GM23338 (cell line): Measurements from ENCODE around the gene RIPK4. TPM values are rescaled to one million over a fixed set of nuclear protein-coding genes. Genes with fewer than 3 reads are reported as not detected.

Experiments
- CREB1 ChIP-seq: fragments of 250-450 bp; sonication (Bioruptor Pico); IDR thresholded peaks from 2 replicates; pipeline ENCODE4 v1.5.0; 2020; ENCODE audit warnings: low read depth, mild to moderate bottlenecking, moderate library complexity
- EZH2 ChIP-seq: fragments of 200-600 bp; sonication (generic); IDR thresholded peaks from one replicate; pipeline ENCODE4 v1.8.0; 2017; ENCODE audit warnings: antibody characterized with exemption, mild to moderate bottlenecking, low read depth; ENCODE audit not compliant: unreplicated experiment
- JUNB ChIP-seq: IDR thresholded peaks from one replicate; pipeline ENCODE4 v1.6.1; 2016; ENCODE audit warnings: antibody characterized with exemption; ENCODE audit not compliant: unreplicated experiment
- STAT1 ChIP-seq: IDR thresholded peaks from one replicate; pipeline ENCODE4 v1.6.1; 2016; ENCODE audit warnings: antibody characterized with exemption; ENCODE audit not compliant: unreplicated experiment
- ZNF114 ChIP-seq: fragments of 250-450 bp; sonication (Bioruptor Pico); IDR thresholded peaks from 2 replicates; pipeline ENCODE4 v1.5.0; 2020; ENCODE audit warnings: mild to moderate bottlenecking, moderate library complexity
- polyA plus RNA-seq: library from polyadenylated mRNA; unstranded; fragments of >200 nt; fragmentation: Nextera tagmentation; extraction: Ambion mirVana; gene quantifications from 2 replicates; pipeline ENCODE4 v1.2.1, GENCODE V29; 2016
- total RNA-seq: library from RNA; depleted of rRNA; stranded (reverse); fragments of >200 nt; shearing (Covaris generic); gene quantifications from 2 replicates; pipeline ENCODE4 v1.2.3, GENCODE V29; 2014
- TF ChIP-seq, protein P1 (sequence below): fragments of 250-450 bp; sonication (Bioruptor Pico); IDR thresholded peaks from 2 replicates; pipeline ENCODE4 v1.5.0; 2020; ENCODE audit warnings: mild to moderate bottlenecking, moderate library complexity
- TF ChIP-seq, protein P2 (sequence below): IDR thresholded peaks from 2 replicates; pipeline ENCODE4 v1.6.1; 2016; ENCODE audit warnings: antibody characterized with exemption

RIPK4 gene
- total and polyA plus RNA-seq, 2 experiments from 2014 or later, result 2.5 to 9.9 TPM

DNA sequence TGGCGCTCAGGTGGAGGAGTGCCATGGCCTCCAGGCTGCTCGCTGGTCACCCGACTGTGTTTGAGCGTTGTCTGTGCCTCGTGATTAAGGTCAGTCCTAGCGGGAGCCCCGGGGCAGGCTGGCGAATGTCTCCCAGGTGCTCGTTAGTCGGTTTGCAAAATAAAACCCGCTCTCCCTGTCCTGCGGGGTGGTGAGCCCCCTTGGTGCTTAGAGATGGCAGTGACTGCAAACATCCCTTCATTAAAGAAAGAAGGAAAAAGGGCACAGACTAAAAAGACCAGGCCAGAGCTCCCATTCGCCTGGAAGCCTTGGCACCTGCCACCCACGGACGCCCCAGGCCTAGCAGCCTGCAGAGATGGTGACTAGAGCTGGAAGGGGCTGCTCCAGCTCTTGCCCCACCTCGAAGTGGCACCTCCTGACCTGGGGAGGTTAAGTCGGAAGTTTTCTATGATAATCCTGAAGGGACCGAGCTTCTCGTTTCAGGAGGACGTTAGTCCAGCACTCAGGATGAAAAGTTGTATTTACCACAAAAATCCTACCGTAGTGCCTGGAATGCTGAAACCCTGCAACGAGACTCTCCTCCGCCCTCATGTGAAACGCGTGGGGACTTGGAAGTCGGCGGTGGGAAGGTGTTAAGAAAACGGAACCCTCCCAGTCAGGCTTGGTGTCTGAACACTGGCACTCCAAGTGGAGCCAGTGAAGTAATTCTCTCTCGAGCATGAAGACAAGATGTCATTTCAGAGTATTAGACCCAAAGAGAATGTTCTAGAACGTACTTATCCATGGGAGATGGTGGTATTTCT is 24.6 kb downstream of the RIPK4 start (continued):
- TF ChIP-seq, protein P1, sequence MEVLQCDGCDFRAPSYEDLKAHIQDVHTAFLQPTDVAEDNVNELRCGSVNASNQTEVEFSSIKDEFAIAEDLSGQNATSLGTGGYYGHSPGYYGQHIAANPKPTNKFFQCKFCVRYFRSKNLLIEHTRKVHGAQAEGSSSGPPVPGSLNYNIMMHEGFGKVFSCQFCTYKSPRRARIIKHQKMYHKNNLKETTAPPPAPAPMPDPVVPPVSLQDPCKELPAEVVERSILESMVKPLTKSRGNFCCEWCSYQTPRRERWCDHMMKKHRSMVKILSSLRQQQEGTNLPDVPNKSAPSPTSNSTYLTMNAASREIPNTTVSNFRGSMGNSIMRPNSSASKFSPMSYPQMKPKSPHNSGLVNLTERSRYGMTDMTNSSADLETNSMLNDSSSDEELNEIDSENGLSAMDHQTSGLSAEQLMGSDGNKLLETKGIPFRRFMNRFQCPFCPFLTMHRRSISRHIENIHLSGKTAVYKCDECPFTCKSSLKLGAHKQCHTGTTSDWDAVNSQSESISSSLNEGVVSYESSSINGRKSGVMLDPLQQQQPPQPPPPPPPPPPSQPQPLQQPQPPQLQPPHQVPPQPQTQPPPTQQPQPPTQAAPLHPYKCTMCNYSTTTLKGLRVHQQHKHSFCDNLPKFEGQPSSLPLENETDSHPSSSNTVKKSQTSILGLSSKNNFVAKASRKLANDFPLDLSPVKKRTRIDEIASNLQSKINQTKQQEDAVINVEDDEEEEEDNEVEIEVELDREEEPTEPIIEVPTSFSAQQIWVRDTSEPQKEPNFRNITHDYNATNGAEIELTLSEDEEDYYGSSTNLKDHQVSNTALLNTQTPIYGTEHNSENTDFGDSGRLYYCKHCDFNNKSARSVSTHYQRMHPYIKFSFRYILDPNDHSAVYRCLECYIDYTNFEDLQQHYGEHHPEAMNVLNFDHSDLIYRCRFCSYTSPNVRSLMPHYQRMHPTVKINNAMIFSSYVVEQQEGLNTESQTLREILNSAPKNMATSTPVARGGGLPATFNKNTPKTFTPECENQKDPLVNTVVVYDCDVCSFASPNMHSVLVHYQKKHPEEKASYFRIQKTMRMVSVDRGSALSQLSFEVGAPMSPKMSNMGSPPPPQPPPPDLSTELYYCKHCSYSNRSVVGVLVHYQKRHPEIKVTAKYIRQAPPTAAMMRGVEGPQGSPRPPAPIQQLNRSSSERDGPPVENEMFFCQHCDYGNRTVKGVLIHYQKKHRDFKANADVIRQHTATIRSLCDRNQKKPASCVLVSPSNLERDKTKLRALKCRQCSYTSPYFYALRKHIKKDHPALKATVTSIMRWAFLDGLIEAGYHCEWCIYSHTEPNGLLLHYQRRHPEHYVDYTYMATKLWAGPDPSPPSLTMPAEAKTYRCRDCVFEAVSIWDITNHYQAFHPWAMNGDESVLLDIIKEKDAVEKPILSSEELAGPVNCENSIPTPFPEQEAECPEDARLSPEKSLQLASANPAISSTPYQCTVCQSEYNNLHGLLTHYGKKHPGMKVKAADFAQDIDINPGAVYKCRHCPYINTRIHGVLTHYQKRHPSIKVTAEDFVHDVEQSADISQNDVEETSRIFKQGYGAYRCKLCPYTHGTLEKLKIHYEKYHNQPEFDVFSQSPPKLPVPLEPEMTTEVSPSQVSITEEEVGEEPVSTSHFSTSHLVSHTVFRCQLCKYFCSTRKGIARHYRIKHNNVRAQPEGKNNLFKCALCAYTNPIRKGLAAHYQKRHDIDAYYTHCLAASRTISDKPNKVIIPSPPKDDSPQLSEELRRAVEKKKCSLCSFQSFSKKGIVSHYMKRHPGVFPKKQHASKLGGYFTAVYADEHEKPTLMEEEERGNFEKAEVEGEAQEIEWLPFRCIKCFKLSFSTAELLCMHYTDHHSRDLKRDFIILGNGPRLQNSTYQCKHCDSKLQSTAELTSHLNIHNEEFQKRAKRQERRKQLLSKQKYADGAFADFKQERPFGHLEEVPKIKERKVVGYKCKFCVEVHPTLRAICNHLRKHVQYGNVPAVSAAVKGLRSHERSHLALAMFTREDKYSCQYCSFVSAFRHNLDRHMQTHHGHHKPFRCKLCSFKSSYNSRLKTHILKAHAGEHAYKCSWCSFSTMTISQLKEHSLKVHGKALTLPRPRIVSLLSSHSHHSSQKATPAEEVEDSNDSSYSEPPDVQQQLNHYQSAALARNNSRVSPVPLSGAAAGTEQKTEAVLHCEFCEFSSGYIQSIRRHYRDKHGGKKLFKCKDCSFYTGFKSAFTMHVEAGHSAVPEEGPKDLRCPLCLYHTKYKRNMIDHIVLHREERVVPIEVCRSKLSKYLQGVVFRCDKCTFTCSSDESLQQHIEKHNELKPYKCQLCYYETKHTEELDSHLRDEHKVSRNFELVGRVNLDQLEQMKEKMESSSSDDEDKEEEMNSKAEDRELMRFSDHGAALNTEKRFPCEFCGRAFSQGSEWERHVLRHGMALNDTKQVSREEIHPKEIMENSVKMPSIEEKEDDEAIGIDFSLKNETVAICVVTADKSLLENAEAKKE (CRISPR knock-in tag), result no peak
- TF ChIP-seq EZH2 (no peak), ZNF114 (CRISPR knock-in tag) (no peak), STAT1 (no peak), JUNB (no peak), CREB1 (CRISPR knock-in tag) (no peak)
- TF ChIP-seq, protein P2, sequence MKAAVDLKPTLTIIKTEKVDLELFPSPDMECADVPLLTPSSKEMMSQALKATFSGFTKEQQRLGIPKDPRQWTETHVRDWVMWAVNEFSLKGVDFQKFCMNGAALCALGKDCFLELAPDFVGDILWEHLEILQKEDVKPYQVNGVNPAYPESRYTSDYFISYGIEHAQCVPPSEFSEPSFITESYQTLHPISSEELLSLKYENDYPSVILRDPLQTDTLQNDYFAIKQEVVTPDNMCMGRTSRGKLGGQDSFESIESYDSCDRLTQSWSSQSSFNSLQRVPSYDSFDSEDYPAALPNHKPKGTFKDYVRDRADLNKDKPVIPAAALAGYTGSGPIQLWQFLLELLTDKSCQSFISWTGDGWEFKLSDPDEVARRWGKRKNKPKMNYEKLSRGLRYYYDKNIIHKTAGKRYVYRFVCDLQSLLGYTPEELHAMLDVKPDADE, result no peak
